B cell (primary cell): ENCODE measurements around the gene UBE2D1. TPM values are rescaled to one million over a fixed set of nuclear protein-coding genes. Genes with fewer than 3 reads are reported as not detected.

Source experiments
- ATAC-seq: fragments of 200-7000 bp; cut with Tn5 transposase; one replicate; pipeline ENCODE4 v1.10.0; 2021; ENCODE audit warnings: low read depth, mild to moderate bottlenecking, moderate number of reproducible peaks, moderate library complexity
- CTCF ChIA-PET: fragments of 350-600 bp; sonication (Branson Sonifier 250); formaldehyde crosslinking; loops from one replicate; lab custom pipeline; 2021; ENCODE audit warnings: antibody characterized with exemption, inconsistent platforms; lab: Charles Lee
- POLR2A ChIA-PET: fragments of 350-600 bp; sonication (Branson Sonifier 250); formaldehyde crosslinking; loops from one replicate; lab custom pipeline; 2021; ENCODE audit warnings: antibody characterized with exemption; lab: Charles Lee
- DNase-seq: peaks from one replicate; pipeline ENCODE4 v3.0.0; 2013
- H2AFZ ChIP-seq: 2 replicates; pipeline ENCODE4 v1.6.1; 2012; ENCODE audit warnings: mild to moderate bottlenecking, low read depth, low read length; ENCODE audit not compliant: insufficient read depth, poor library complexity, severe bottlenecking
- H3K27ac ChIP-seq, 2 donors: 1 replicate in 1 of 2; 2 replicates in 1 of 2; pipeline ENCODE4 v1.5.1; 2012 to 2013; ENCODE audit warnings: low read length in 2 of 2, mild to moderate bottlenecking in 2 of 2, moderate library complexity in 1 of 2
- H3K27me3 ChIP-seq, 4 experiments: fragments of 200-600 bp in 1 of 4; sonication (generic) in 1 of 4; replicated peaks in 1 of 4; 1 replicate in 2 of 4; 2 replicates in 2 of 4; pipeline versions ENCODE4 v1.6.1 to v1.7.0; 2013 to 2016; ENCODE audit warnings: low read length in 3 of 4, mild to moderate bottlenecking in 2 of 4, mixed read lengths in 1 of 4, moderate library complexity in 1 of 4; ENCODE audit not compliant: insufficient read depth in 4 of 4, control insufficient read depth in 3 of 4; ENCODE audit errors: control extremely low read depth in 1 of 4
- H3K36me3 ChIP-seq, 2 experiments: replicated peaks in 1 of 2; 1 replicate in 1 of 2; 2 replicates in 1 of 2; pipeline versions ENCODE4 v1.6.1 to v1.7.1; 2013; ENCODE audit warnings: low read length in 1 of 2; ENCODE audit not compliant: insufficient read depth in 2 of 2, control insufficient read depth in 1 of 2; ENCODE audit errors: control extremely low read depth in 1 of 2, extremely low read depth in 1 of 2
- H3K4me1 ChIP-seq, 2 donors: fragments of 200-600 bp in 1 of 2; sonication (generic) in 1 of 2; 1 replicate in 1 of 2; 2 replicates in 1 of 2; pipeline versions ENCODE4 v1.5.1 to v1.6.1; 2013 to 2017; ENCODE audit warnings: low read length in 2 of 2; ENCODE audit not compliant: control insufficient read depth in 2 of 2, insufficient read depth in 2 of 2
- H3K4me2 ChIP-seq: replicated peaks from 2 replicates; pipeline ENCODE3; 2012; ENCODE audit warnings: mild to moderate bottlenecking, low read depth, low read length; ENCODE audit not compliant: poor library complexity, severe bottlenecking
- H3K4me3 ChIP-seq, 5 experiments: fragments of 200-600 bp in 1 of 5; sonication (generic) in 1 of 5; 1 replicate in 3 of 5; 2 replicates in 2 of 5; pipeline versions ENCODE4 v1.5.1 to v1.7.0; 2011 to 2016; ENCODE audit warnings: low read length in 4 of 5, mild to moderate bottlenecking in 4 of 5, low read depth in 2 of 5, control low read depth in 1 of 5, moderate library complexity in 1 of 5; ENCODE audit not compliant: insufficient read depth in 1 of 5; ENCODE audit errors: control extremely low read depth in 1 of 5, extremely low read depth in 1 of 5
- H3K79me2 ChIP-seq: fragments of 200-600 bp; sonication (generic); one replicate; pipeline ENCODE4 v1.6.0; 2016; ENCODE audit warnings: low read length; ENCODE audit not compliant: control insufficient read depth, insufficient read depth
- H3K9ac ChIP-seq: fragments of 200-600 bp; sonication (generic); 2 replicates; pipeline ENCODE4 v1.6.1; 2017; ENCODE audit warnings: mild to moderate bottlenecking, low read length, moderate library complexity
- H3K9me3 ChIP-seq, 3 donors: one replicate each; pipeline versions ENCODE4 v1.6.1 to v1.7.1; 2013; ENCODE audit warnings: low read length in 2 of 3; ENCODE audit not compliant: control insufficient read depth in 2 of 3, insufficient read depth in 1 of 3; ENCODE audit errors: control extremely low read depth in 1 of 3
- H4K20me1 ChIP-seq: 2 replicates; pipeline ENCODE4 v1.6.0; 2012; ENCODE audit warnings: mild to moderate bottlenecking, low read length; ENCODE audit not compliant: insufficient read depth, control insufficient read depth, poor library complexity, severe bottlenecking
- H3K27ac Mint-ChIP-seq: one replicate; pipeline ENCODE4 v1.8.0; 2021; ENCODE audit warnings: mixed read lengths
- H3K27me3 Mint-ChIP-seq: one replicate; pipeline ENCODE4 v1.8.0; 2021; ENCODE audit warnings: mixed read lengths
- H3K4me1 Mint-ChIP-seq: one replicate; pipeline ENCODE4 v1.8.0; 2021; ENCODE audit warnings: mixed read lengths
- H3K4me3 Mint-ChIP-seq: one replicate; pipeline ENCODE4 v1.8.0; 2021; ENCODE audit warnings: mixed read lengths
- H3K9me3 Mint-ChIP-seq: one replicate; pipeline ENCODE4 v1.8.0; 2022; ENCODE audit warnings: mixed read lengths; ENCODE audit not compliant: insufficient read depth
- CTCF ChIP-seq: fragments of 200-600 bp; IDR thresholded peaks from one replicate; pipeline ENCODE4 v1.8.0; 2022; ENCODE audit warnings: antibody characterized with exemption, mild to moderate bottlenecking
- EZH2 ChIP-seq: IDR thresholded peaks from 2 replicates; pipeline ENCODE4 v1.6.1; 2012; ENCODE audit warnings: borderline replicate concordance, low read depth, mild to moderate bottlenecking, moderate library complexity, low read length; ENCODE audit not compliant: insufficient read depth, poor library complexity, severe bottlenecking
- WGBS: methylation state at CpG from one replicate; pipeline ENCODE4 v1.1.5; 2013; ENCODE audit warnings: missing lambda C conversion rate; ENCODE audit not compliant: insufficient coverage; 5-methylcytosine and 5-hydroxymethylcytosine counted together
- intact Hi-C: fragments of 100-400 bp; cut with micrococcal nuclease; formaldehyde crosslinking; loops from one replicate; pipeline ENCODE4 v1.10.0; 2022
- polyA plus RNA-seq: library from polyadenylated mRNA; depleted of rRNA; stranded (reverse); fragments of >200 nt; gene quantifications from 2 replicates; pipeline ENCODE4 v1.2.3, GENCODE V29; 2012
- total RNA-seq, 2 donors: library from RNA; stranded (reverse); fragments of 120-200 nt in 1 of 2; gene quantifications; 1 replicate in 1 of 2; 2 replicates in 1 of 2; pipeline versions ENCODE4 v1.2.3 to v1.2.4, GENCODE V29; 2013 to 2022

UBE2D1 gene
- total and polyA plus RNA-seq, 2 donors (not counting 1 experiment from before 2014, with no cell fraction given): 8.5 to 12.6 TPM

GRCh38 chr10:58385784-58386112 is 50.9 kb downstream of the UBE2D1 start:
- peaks cover 37% of the 10 kb centered on the region for H3K79me2 ChIP-seq
- peak overlapping the region; percentile 85 for H2AFZ ChIP-seq
- no peaks in the 10 kb centered on the region for H3K27me3 ChIP-seq
- Mint-ChIP-seq H3K27me3 (no peaks in the 10 kb centered on the region), H3K27ac (peak overlapping the region; percentile 96), H3K4me1 (peaks cover 43% of the 10 kb centered on the region), H3K4me3 (peak overlapping the region; percentile 92), H3K9me3 (no peaks in the 10 kb centered on the region)
- TF ChIP-seq CTCF: no peak
- no peak for TF ChIP-seq EZH2
- peak overlapping the region; percentile 73 to 89 (median 82) for H3K4me3 ChIP-seq
- DNase-seq (no peak), ATAC-seq (no peak)
- no peaks in the 10 kb centered on the region for H4K20me1 ChIP-seq
- H3K4me2 ChIP-seq: peak overlapping the region; percentile 87
- ChIA-PET CTCF (interaction anchor here (1.0 to 2.6 kb wide), 3 partner anchors 10 to 209 kb away, joined by 3 to 15 read pairs (median 5); no protein-coding TSS in a partner anchor), POLR2A (no interaction called here)
- peak overlapping the region; percentile 94 for H3K9ac ChIP-seq
- peak overlapping the region; percentile 84 to 97 for H3K27ac ChIP-seq
- H3K36me3 ChIP-seq: peaks cover 2 to 28% of the 10 kb centered on the region in 2 experiments
- intact Hi-C loops: loop anchor here (1.0 to 10.0 kb wide), 6 partner anchors 51 to 1519 kb away; partner anchors contain the start of genes CCDC6 and CISD1
- peaks cover 24 to 29% of the 10 kb centered on the region in 2 donors for H3K4me1 ChIP-seq
- 0% methylated on average over 9 of the region's 15 CpGs for WGBS
- H3K9me3 ChIP-seq: no peaks in the 10 kb centered on the region

- no peaks in the 10 kb centered on the region for H3K27me3 ChIP-seq
- no peak overlapping the region for H3K4me2 ChIP-seq
- H3K27ac ChIP-seq: no peak overlapping the region
- H4K20me1 ChIP-seq: peaks cover 11% of the 10 kb centered on the region
- TF ChIP-seq CTCF (no peak), EZH2 (no peak)
- H3K4me3 ChIP-seq: no peak overlapping the region
- H3K36me3 ChIP-seq: peaks cover 5 to 58% of the 10 kb centered on the region in 2 experiments
- ChIA-PET CTCF (interaction anchor here (0.9 kb wide), 1 partner anchor 89 kb away, joined by 3 read pairs; no protein-coding TSS in a partner anchor), POLR2A (no interaction called here)
- no CpG with 5 or more reads among the region's 3 CpGs for WGBS
- Mint-ChIP-seq H3K27ac (no peak overlapping the region), H3K27me3 (no peaks in the 10 kb centered on the region), H3K4me3 (no peak overlapping the region), H3K4me1 (peaks cover 36% of the 10 kb centered on the region), H3K9me3 (no peaks in the 10 kb centered on the region)
- intact Hi-C loops: loop anchor here (5.0 to 10.0 kb wide), 2 partner anchors 212 to 1516 kb away; partner anchors contain the start of gene CCDC6
- no peak for DNase-seq
- peaks cover 37% of the 10 kb centered on the region for H3K79me2 ChIP-seq
- H3K9ac ChIP-seq: no peak overlapping the region
- no peak overlapping the region for H2AFZ ChIP-seq
- ATAC-seq: no peak
- peaks cover 19 to 21% of the 10 kb centered on the region in 2 donors for H3K4me1 ChIP-seq
- H3K9me3 ChIP-seq: no peaks in the 10 kb centered on the region
Measured at GRCh38 chr10:58389024-58389423, 54.2 kb downstream of the UBE2D1 start.
